HUDEP-2 (cell line): ENCODE data around the gene SPOCK1.

Source experiments
- DNase-seq, 76 experiments: peaks; one replicate each; lab custom pipeline; 2025; ENCODE audit not compliant: unreplicated experiment in 76 of 76; lab: John Stamatoyannopoulos, UW

SPOCK1 gene

DNA sequence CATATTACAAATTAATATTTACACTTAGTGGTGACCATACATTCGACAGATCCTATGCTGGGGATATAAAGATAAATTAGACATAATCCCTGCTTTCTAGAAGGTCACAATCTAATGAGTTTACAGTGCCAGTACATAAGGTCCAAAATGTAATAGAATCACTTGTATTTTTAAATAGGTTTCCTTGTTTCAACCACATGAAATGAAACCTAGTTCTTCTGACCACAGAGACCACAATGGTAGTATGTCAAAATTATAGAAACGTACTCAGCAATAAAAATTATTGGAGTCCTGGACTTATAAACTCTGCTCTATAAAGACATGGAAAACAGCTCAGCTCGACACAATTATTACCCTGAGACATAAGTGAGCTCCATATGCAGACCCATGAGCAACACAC lies 444.3 kb downstream of the SPOCK1 start:
- DNase-seq = no peak

DNA sequence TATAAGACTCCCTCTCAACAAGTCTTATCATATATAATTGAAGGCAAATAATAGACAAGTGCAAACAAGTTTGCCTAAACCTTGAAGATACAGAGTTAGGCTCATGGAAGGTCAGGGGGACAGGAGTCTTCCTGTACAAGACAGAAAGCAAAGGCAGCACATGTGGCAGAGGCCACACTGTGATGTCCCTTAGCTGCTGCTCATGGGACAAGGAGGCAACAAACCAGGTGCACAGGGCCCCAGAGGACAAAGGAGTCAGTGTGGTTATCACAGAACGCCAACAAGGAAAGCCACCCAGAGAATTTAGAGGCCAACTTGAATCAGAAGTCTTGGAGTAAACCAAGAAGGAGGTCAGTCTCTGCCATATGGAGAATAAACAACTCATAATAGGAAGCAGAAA lies 444.8 kb downstream of the SPOCK1 start:
- DNase-seq = no peak

DNA sequence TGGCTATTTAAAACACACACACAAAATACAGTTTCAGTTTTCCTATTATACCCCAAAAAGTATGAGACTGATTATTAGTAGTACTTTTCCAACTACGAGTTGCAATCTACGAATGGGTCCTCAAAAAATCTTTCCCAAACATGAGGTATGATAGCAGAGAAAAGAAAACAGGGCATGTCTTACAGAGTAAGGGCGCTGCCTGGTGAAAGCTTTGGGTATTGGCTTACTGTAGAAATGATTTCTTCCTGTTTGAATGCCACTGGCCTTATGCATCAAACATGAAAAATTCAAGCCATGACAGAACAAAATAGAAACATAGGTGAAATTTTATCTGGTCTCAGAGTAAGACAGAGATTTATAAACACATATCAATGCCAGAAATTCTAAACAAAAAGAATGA lies 448.0 kb downstream of the SPOCK1 start:
- no peak for DNase-seq

DNA sequence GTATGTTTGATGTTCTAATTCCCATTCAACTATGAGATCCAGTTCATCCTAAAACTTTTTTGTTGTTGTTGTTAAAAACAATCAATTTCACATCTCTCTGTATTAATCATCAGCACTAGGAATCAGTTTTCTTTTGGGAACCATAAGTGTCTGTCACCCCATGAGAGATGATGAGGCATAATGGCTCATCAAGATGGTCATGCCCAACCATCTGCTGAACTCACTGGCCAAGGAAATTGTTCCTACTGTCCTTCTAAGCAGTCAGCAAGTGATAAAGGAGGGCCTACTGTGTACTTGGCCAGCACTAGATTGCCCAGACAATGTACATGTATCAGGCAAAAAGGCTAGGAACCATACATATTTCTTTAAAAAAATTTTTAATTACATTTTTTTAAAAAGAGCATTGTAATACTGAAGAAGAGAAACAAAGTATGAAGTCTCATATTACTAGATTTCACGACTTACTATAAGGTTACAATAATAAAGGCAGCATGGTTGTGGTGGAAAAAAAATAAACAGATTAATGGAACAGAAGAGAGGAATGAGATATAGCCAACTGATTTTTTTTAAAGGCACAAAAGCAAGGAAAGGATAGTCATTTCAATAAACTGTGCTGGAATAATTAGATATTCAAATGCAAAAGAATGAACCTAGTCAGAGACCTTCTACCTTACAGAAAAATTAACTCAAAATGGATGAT lies 458.3 kb downstream of the SPOCK1 start:
- no peak for DNase-seq

- no peak for DNase-seq
Measured at GRCh38 chr5:137040024-137040423, 459.1 kb downstream of the SPOCK1 start.

GRCh38 chr5:137037848-137038247 lies 461.3 kb downstream of the SPOCK1 start:
- no peak for DNase-seq

DNA sequence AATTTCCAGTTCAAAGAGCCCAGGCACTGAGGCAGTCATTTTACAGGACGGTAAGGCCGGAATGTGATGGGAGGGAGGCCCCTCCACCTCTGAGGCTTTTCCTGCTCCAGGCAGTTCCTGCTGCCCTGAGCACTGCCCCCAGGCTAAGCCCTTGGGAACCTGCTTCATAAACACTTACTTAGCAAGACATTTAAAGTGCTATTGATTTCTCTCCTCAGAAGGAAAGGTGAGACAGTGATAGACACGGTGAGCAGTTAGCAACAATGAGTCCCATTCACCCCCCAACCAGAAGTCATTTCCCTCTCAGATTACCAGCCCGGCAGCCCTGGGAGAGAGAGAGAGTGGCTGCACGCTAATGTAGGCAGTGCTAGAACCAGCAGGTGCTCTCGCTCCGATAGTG lies 462.5 kb downstream of the SPOCK1 start:
- DNase-seq = no peak

- DNase-seq = no peak
Measured at GRCh38 chr5:137035480-137035878, 463.6 kb downstream of the SPOCK1 start.

GRCh38 chr5:137034764-137035479 lies 464.2 kb downstream of the SPOCK1 start:
- no peak for DNase-seq

DNA sequence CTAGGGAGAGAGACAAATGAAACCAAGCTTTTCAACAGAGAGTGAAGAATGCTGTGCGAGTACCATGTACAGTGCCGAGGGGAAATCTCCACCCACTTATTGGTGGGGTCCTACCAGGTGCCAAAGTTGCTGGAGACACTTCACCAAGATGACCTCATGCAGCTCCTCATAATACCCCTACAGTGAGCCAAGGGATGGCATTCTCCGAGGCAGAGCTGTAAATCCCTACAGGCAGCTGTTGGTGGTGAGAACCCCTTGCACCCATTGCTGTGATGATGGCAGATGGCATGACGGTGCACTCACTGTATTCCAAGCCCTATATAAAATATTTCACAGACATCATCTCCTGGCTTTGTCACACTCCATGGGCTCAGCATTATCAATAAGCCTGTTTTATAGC lies 464.9 kb downstream of the SPOCK1 start:
- DNase-seq = no peak

DNA sequence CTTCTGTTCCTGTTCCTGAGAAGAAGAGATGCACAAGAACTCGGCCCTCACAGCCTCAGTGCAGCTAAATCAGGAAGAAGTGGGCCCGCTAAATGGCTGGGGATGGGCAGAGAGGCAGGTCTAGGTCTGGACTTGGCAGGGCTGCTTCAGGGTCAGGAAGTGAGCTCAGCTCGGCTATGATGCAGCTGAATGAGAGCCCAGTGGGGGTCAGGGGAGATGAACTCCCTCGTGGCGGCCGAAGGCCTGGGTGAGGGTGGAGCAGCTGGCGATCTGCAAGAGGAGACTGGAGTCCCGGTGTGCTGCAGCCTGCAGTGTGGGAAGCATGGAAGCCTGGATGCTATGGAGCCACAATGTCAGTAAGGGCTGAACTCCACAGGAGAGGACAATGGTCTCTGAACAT lies 466.2 kb downstream of the SPOCK1 start:
- DNase-seq = no peak

GRCh38 chr5:137027758-137028157 lies 471.4 kb downstream of the SPOCK1 start:
- DNase-seq = no peak

- DNase-seq = no peak
Measured at GRCh38 chr5:137026296-137026695, 472.8 kb downstream of the SPOCK1 start.

DNA sequence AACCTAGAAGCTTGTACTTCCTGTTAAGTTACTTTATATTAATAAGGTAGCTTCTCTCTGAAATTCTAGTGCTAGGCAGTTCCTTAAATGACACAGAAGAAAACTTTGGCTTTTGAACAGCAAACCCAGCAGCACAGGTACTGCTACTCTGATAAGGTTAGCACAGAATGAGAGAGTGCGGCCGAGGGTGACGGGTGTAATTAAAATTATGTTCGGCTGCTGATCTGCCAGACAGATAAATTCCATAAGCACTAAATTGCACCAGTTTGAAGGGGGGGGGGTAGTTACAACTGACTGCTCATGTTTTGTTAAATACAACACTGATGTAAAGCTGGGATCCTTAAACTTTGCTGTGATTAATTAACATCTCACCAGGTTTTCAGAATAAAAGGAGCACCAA lies 475.1 kb downstream of the SPOCK1 start:
- DNase-seq = no peak

DNA sequence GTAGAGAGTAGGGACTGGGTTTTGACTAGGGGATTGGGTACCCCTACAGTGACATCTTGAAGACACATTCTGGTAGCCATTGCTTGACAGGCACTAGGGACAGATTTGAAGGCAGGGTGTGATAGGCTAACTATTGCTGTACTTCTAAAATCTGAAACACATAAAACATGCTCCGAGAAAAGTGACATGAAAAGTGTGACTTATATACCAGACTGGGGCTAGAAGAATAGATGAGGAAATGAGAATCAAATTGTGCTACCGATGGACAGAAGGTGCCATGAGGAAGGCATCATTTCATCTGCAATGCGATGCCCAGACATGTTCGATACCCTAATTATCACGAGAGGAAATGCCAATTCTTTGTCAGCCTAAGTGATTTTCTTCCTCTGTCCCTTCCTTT lies 475.8 kb downstream of the SPOCK1 start:
- DNase-seq = no peak

DNA sequence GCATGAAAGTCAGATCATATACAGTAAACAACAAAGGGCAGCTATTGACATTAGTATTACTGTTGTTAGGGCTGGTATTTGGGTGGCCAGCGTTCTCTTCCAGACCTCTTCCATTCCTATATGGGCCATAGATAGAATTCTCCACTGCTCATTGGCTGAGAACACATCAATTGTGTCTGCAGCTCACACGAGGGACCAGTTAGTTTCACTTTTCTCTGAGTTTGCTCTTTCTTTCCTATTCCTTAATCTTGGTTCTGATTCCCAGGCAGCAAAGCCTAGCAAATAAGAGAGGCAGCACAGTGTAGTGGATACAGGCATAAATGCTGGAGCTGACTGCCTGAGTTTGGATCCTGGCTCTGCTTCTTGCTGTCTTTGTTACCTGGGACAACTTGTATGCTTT lies 476.4 kb downstream of the SPOCK1 start:
- DNase-seq = no peak

DNA sequence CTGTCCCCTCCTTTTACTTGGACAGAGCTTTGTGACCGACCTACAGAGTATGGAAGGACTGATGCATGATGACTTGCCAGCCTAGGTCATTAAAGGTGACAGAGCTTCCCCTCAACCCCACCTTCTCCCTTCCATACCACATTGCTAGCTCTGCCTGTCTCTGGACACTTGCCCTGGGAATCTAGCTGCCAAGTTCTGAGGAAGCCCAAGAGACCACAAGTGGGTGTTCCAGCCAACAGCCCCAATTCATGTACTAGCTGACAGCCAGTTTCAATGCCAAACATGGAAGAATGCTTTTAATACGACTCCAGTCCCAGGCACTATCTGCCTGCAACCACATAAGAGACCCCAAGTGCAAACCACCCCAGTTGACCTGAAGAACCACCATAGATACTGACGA lies 477.1 kb downstream of the SPOCK1 start:
- DNase-seq = no peak

- DNase-seq = no peak
Measured at GRCh38 chr5:137019229-137019628, 479.9 kb downstream of the SPOCK1 start.

DNA sequence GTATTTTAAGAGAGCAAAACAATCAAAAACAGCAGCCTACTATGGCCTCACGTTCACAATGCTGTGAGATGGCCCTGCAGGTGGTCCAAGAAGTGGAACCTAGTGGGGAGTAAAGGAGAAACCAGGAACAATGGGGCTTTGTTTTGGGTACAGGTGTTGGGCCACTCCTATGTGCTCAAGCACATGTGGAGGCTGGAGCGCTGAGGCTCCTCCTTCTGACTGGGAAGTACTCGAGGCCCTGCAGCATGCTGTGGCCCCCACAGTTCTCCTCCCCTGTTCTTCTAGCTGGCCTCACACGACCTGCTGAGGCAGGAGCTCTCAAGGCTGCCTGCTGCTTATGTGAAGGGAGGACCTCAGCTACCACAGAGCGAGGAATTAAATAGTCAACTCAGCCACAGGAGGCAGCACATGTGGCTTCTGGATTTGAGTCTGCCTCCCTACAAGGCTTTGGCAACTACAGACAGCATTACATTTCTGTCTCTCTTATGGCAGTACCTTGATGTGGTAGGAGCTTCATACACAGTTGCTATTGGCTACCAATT lies 482.3 kb downstream of the SPOCK1 start:
- DNase-seq = no peak

DNA sequence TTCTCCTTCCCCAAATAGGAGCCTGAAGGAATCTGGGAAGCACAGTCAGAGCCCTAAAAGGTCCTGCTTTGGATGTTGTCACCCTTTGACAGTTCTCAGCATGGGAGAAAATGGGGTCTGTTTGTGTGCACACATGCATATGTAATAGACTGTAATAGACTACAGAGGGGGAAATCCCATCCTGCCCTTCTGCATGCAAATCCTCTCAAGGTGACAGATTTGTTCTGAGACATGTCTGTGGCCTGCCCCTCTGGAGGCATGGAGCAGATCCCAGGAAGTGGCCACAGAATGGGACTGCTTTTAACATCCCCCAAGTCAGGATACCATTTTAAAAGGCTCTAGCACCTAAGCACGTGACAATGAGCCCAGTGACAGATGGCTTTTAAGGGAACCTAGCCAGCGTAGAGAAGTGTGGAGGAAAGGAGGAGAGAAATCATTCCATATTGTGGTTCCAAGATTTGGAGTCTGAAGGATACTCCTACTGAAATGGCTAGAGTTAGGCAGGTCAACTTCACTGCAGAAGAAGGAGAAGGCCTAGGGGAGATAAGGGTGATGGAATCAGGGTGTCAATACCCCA lies 483.5 kb downstream of the SPOCK1 start:
- no peak for DNase-seq

- DNase-seq = no peak
Measured at GRCh38 chr5:137014731-137015130, 484.4 kb downstream of the SPOCK1 start.

DNA sequence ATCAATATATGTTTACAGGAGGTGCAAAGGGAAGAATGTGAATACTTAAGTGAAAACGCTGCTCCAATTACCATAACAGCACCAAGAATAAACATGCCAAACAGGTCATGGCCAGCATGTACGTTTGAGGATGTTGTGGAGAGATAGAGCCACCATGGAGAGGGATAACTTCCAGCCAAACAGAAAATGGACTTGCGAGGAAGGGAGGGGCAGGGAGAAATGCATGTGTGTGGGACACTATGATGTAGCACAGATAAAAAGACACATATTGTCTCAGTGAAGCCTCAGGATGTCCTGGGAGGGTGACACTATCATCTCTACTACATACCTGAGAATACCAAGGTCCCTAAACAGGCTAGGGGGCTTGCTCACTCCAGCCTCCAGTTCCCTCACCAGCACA lies 488.9 kb downstream of the SPOCK1 start:
- no peak for DNase-seq
